Body of pancreas (tissue), 4 donors: ENCODE results near the gene IL17C.

ENCODE experiments used
- CTCF ChIP-seq, 7 experiments: fragments of 450-650 bp in 4 of 7; fragments of 200-600 bp in 3 of 7; sonication (generic) in 3 of 7; IDR thresholded peaks; one replicate each; pipeline ENCODE4 v1.5.1; 2016 to 2019; ENCODE audit warnings: antibody characterized with exemption in 7 of 7
- POLR2A ChIP-seq, 3 donors: fragments of 450-650 bp; IDR thresholded peaks; one replicate each; pipeline ENCODE4 v1.6.1; 2016; ENCODE audit warnings: antibody characterized with exemption in 3 of 3, mild to moderate bottlenecking in 2 of 3

GRCh38 chr16:88619859-88620815 lies 18.2 kb upstream of the IL17C start:
- TF ChIP-seq CTCF (IDR thresholded peaks at IDR 0.05) = no peak
- no peak for TF ChIP-seq POLR2A (IDR thresholded peaks at IDR 0.05)
